ENCODE data around the gene MTHFD1L.

GRCh38 chr6:151026041-151026663 lies 160.7 kb downstream of the MTHFD1L start:
- TF ChIP-seq CTCF (IDR thresholded peaks at IDR 0.05; ENCODE audit: insufficient read depth, low read depth, low read length) (no peak), EZH2 (IDR thresholded peaks at IDR 0.05; ENCODE audit: insufficient read depth, low read length) (no peak)

All from astrocyte (in vitro differentiated cells and primary cell).